Pancreas (tissue), 10 donors: ENCODE results near the gene ZNF14. TPM values are rescaled to one million over a fixed set of nuclear protein-coding genes. Genes with fewer than 3 reads are reported as not detected.

Experiments
- ATAC-seq, 4 donors: fragments of 200-7000 bp; cut with Tn5 transposase; one replicate each; pipeline versions ENCODE4 v1.8.0 to v1.9.1; 2020; ENCODE audit warnings: mild to moderate bottlenecking in 4 of 4, moderate library complexity in 4 of 4
- DNase-seq, 6 donors: peaks; one replicate each; pipeline ENCODE4 v3.0.0-alpha.2; 2020
- FAIRE-seq: peaks from 2 replicates; lab custom pipeline; 2012; peaks lifted over from hg19 to GRCh38; lab: Jason Lieb, UNC
- H3K27ac ChIP-seq, 4 donors: fragments of 200-600 bp; sonication (generic); 1 replicate in 3 of 4; 2 replicates in 1 of 4; pipeline versions ENCODE4 v1.5.0 to v1.8.0; 2020
- H3K27me3 ChIP-seq, 4 donors: fragments of 200-600 bp; one replicate each; pipeline ENCODE4 v1.8.0; 2021
- H3K36me3 ChIP-seq, 3 donors: fragments of 200-600 bp; sonication (generic) in 1 of 3; one replicate each; pipeline versions ENCODE4 v1.5.0 to v1.8.0; 2020 to 2021
- H3K4me1 ChIP-seq, 3 donors: fragments of 200-600 bp; one replicate each; pipeline ENCODE4 v1.8.0; 2021
- H3K4me3 ChIP-seq, 4 donors: fragments of 200-600 bp; sonication (generic) in 2 of 4; one replicate each; pipeline versions ENCODE4 v1.5.0 to v1.8.0; 2020 to 2021
- H3K9me3 ChIP-seq, 4 donors: fragments of 200-600 bp; one replicate each; pipeline ENCODE4 v1.8.0; 2021
- WGBS, 2 donors: extraction: QIAGEN DNeasy Blood & Tissue Kit; methylation state at CpG; one replicate each; pipeline ENCODE4 v1.1.7; 2013; 5-methylcytosine and 5-hydroxymethylcytosine counted together
- intact Hi-C, 3 donors: fragments of 100-400 bp; cut with DNase I; formaldehyde crosslinking; loops; one replicate each; pipeline versions ENCODE4 v1.11.1 to v1.14.2; 2022
- polyA plus RNA-seq, 2 donors: library from polyadenylated mRNA; stranded (reverse); fragments of 200-250 nt; gene quantifications; one replicate each; pipeline ENCODE4 v1.2.3, GENCODE V29; 2013
- total RNA-seq, 6 donors: library from RNA; stranded (reverse); fragmentation: NEBNext Ultra II Directional in 4 of 6; extraction: Animal tissue kit (Norgen Biotek cat#: 25700) in 4 of 6; gene quantifications; one replicate each; pipeline versions ENCODE4 v1.2.1 to v1.2.4, GENCODE V29; 2021 to 2023
- TF ChIP-seq, protein P1 (sequence below), 4 donors: fragments of 200-600 bp; sonication (generic) in 3 of 4; IDR thresholded peaks; one replicate each; pipeline versions ENCODE4 v1.5.0 to v1.8.0; 2021; ENCODE audit warnings: antibody characterized with exemption in 4 of 4
- donor health status: healthy with polysubstance abuse.
- donor health status: DM: no; HTN: no; CAD: no; lungs with moderate emphysema.
- donor health status: DM: no; HTN: no; CAD: no.
- donor health status: control.
- donor health status: control.
- donor health status: Bipolar disorder and iron deficiency.
- donor health status: DM: yes; HTN: yes; CAD: no.
- donor health status: DM: no; HTN: no; CAD: no.
- donor health status: DM: no; HTN: no; CAD: no.
- donor health status: DM: yes; HTN: yes; CAD: no.

ZNF14 gene
- total and polyA plus RNA-seq, 8 donors, result 2.0 to 4.5 (median 3.1) TPM

DNA sequence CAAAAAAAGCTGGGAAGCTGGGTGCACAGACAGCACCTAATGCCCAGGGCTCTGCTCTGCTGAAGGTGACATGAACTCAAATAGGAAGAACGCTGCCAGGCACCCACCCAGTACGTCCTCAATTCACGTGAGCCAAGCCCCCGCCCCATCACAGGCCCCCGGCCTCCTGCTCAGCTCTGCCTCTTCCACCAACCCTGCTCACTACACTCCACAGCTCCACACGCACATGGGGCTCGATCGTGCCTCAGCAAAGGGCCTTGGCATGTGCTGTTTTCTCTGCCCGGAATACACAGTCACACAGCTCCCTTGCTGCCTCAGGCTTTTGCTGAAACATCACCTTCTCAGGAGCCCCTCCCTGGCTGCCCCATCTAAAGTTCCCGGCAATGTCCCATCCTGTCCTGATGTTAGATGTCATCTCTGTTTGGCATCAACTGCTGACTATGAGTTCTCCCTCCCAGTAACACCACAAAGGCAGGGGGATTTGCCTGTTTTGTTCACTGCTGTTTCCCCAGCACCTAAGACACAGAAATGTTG lies 71.7 kb downstream of the ZNF14 start:
- WGBS, 2 donors, result 87 to 91% methylated on average over 10 of the region's 10 CpGs
- intact Hi-C loops, result no loop called here
- Histone ChIP-seq H3K27ac (no peak overlapping the region), H3K4me1 (peaks cover 0 to 15% (median 0%) of the 10 kb centered on the region in 3 donors), H3K9me3 (no peaks in the 10 kb centered on the region), H3K27me3 (no peaks in the 10 kb centered on the region), H3K36me3 (peaks cover 3 to 31% (median 20%) of the 10 kb centered on the region in 3 donors), H3K4me3 (no peak overlapping the region)
- TF ChIP-seq, protein P1, sequence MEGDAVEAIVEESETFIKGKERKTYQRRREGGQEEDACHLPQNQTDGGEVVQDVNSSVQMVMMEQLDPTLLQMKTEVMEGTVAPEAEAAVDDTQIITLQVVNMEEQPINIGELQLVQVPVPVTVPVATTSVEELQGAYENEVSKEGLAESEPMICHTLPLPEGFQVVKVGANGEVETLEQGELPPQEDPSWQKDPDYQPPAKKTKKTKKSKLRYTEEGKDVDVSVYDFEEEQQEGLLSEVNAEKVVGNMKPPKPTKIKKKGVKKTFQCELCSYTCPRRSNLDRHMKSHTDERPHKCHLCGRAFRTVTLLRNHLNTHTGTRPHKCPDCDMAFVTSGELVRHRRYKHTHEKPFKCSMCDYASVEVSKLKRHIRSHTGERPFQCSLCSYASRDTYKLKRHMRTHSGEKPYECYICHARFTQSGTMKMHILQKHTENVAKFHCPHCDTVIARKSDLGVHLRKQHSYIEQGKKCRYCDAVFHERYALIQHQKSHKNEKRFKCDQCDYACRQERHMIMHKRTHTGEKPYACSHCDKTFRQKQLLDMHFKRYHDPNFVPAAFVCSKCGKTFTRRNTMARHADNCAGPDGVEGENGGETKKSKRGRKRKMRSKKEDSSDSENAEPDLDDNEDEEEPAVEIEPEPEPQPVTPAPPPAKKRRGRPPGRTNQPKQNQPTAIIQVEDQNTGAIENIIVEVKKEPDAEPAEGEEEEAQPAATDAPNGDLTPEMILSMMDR (IDR thresholded peaks at IDR 0.05), result no peak
- ATAC-seq (no peak), DNase-seq (peak in 1 of 6 donors; percentile 45), FAIRE-seq (no peak)

Other genes starting within 250 kb of the ZNF14 start
- gene TSSK6, start 217.6 kb downstream of the ZNF14 start, total RNA-seq, result 1 to 10 TPM in 4 of 6 donors, under 1 TPM in 2; 0.69 to 2.3 (median 1.3) TPM
- 1 to 10 TPM; 1.5 to 2.5 TPM for gene TSSK6, start 217.6 kb downstream of the ZNF14 start, polyA plus RNA-seq
- 100 to 1,000 TPM in 4 of 6 donors, 10 to 100 TPM in 2; 87.9 to 154 (median 127) TPM for gene NDUFA13, start 216.9 kb downstream of the ZNF14 start, total RNA-seq
- 100 to 1,000 TPM; 147 to 178 TPM for gene NDUFA13, start 216.9 kb downstream of the ZNF14 start, polyA plus RNA-seq
- gene YJEFN3, start 204.2 kb downstream of the ZNF14 start, total RNA-seq, result 1 to 10 TPM in 5 of 6 donors, under 1 TPM in 1; 0.76 to 3.7 (median 1.9) TPM
- gene YJEFN3, start 204.2 kb downstream of the ZNF14 start, polyA plus RNA-seq, result 10 to 100 TPM; 28.4 to 38.8 TPM
- gene CILP2, start 194.8 kb downstream of the ZNF14 start, total RNA-seq, result 1 to 10 TPM in 1 of 6 donors, under 1 TPM in 1, not detected in 4; 0.12 to 1.4 TPM
- gene CILP2, start 194.8 kb downstream of the ZNF14 start, polyA plus RNA-seq, result not detected
- gene PBX4, start 114.4 kb downstream of the ZNF14 start, total RNA-seq, result under 1 TPM; 0.18 to 0.53 (median 0.43) TPM
- gene PBX4, start 114.4 kb downstream of the ZNF14 start, polyA plus RNA-seq, result 1 to 10 TPM; 3.9 to 4.0 TPM
- gene LPAR2, start 104.9 kb downstream of the ZNF14 start, total RNA-seq, result 10 to 100 TPM in 4 of 6 donors, 1 to 10 TPM in 2; 9.6 to 16.1 (median 10.7) TPM
- 10 to 100 TPM; 24.2 to 28.6 TPM for gene LPAR2, start 104.9 kb downstream of the ZNF14 start, polyA plus RNA-seq
- gene GMIP, start 89.5 kb downstream of the ZNF14 start, total RNA-seq, result 10 to 100 TPM in 1 of 6 donors, 1 to 10 TPM in 5; 5.4 to 16.4 (median 6.6) TPM
- gene GMIP, start 89.5 kb downstream of the ZNF14 start, polyA plus RNA-seq, result 10 to 100 TPM in 1 of 2 donors, 1 to 10 TPM in 1; 3.5 to 10.5 TPM
- gene ATP13A1, start 69.4 kb downstream of the ZNF14 start, total RNA-seq, result 10 to 100 TPM; 24.9 to 46.2 (median 33.6) TPM
- gene ATP13A1, start 69.4 kb downstream of the ZNF14 start, polyA plus RNA-seq, result 10 to 100 TPM; 63.8 to 77.3 TPM
- 1 to 10 TPM; 3.3 to 7.1 (median 4.3) TPM for gene ZNF101, start 64.3 kb downstream of the ZNF14 start, total RNA-seq
- 1 to 10 TPM; 5.2 to 5.4 TPM for gene ZNF101, start 64.3 kb downstream of the ZNF14 start, polyA plus RNA-seq
- 10 to 100 TPM; 10.5 to 17.2 (median 11.5) TPM for gene ZNF506, start 88.6 kb upstream of the ZNF14 start, total RNA-seq
- gene ZNF506, start 88.6 kb upstream of the ZNF14 start, polyA plus RNA-seq, result 1 to 10 TPM; 6.1 to 6.5 TPM
- 10 to 100 TPM in 1 of 6 donors, 1 to 10 TPM in 5; 4.1 to 12.7 (median 5.9) TPM for gene ZNF253, start 132.8 kb upstream of the ZNF14 start, total RNA-seq
- 1 to 10 TPM; 2.3 to 3.9 TPM for gene ZNF253, start 132.8 kb upstream of the ZNF14 start, polyA plus RNA-seq
- 1 to 10 TPM; 1.8 to 3.4 (median 2.9) TPM for gene ZNF93, start 167.8 kb upstream of the ZNF14 start, total RNA-seq
- gene ZNF93, start 167.8 kb upstream of the ZNF14 start, polyA plus RNA-seq, result 1 to 10 TPM; 1.9 to 2.7 TPM